Panc1 (cell line): ENCODE results near the gene ERMARD. TPM values are rescaled to one million over a fixed set of nuclear protein-coding genes. Genes with fewer than 3 reads are reported as not detected.

Experiments used
- ATAC-seq: fragments of 200-7000 bp; cut with Tn5 transposase; 2 replicates; pipeline ENCODE4 v1.9.1; 2020; ENCODE audit warnings: mild to moderate bottlenecking, moderate library complexity
- BruUV-seq: library from RNA; stranded (reverse); fragments of 400-500 nt; replicated peaks from 2 replicates; lab custom pipeline; 2021; lab: Mats Ljungman, UMichigan
- CTCF ChIA-PET: fragments of 300-600 bp; sonication (Branson Sonifier 250); formaldehyde crosslinking; loops from one replicate; lab custom pipeline; 2022; ENCODE audit warnings: antibody characterized with exemption; lab: Charles Lee
- POLR2A ChIA-PET: fragments of 300-600 bp; sonication (Branson Sonifier 250); formaldehyde crosslinking; loops from one replicate; lab custom pipeline; 2022; ENCODE audit warnings: antibody characterized with exemption; lab: Charles Lee
- DNase-seq: peaks from one replicate; pipeline ENCODE4 v3.0.0-alpha.2; 2010; ENCODE audit warnings: low read depth, low spot score
- H3K27ac ChIP-seq: 2 replicates; pipeline ENCODE4 v1.5.1; 2011; ENCODE audit warnings: mild to moderate bottlenecking, low read length, inconsistent platforms
- H3K27me3 ChIP-seq: fragments of 200-500 bp; sonication (Bioruptor generic); 2 replicates; pipeline ENCODE4 v1.6.0; 2014; ENCODE audit warnings: low read length, inconsistent platforms; ENCODE audit not compliant: control insufficient read depth, insufficient read depth
- H3K36me3 ChIP-seq: fragments of 200-500 bp; sonication (Bioruptor generic); 2 replicates; pipeline ENCODE4 v1.5.1; 2014; ENCODE audit warnings: inconsistent platforms, mild to moderate bottlenecking, low read length, moderate library complexity; ENCODE audit not compliant: control insufficient read depth, insufficient read depth
- H3K4me1 ChIP-seq: 2 replicates; pipeline ENCODE4 v1.5.1; 2011; ENCODE audit warnings: inconsistent platforms, mild to moderate bottlenecking, low read length, moderate library complexity; ENCODE audit not compliant: control insufficient read depth, insufficient read depth
- H3K4me3 ChIP-seq, 2 experiments: 2 replicates each; pipeline ENCODE4 v1.5.1; 2011 to 2012; ENCODE audit warnings: low read depth in 2 of 2, low read length in 2 of 2, mild to moderate bottlenecking in 2 of 2, inconsistent platforms in 1 of 2, moderate library complexity in 1 of 2
- H3K9me3 ChIP-seq: fragments of 200-500 bp; sonication (Bioruptor generic); 2 replicates; pipeline ENCODE4 v1.5.1; 2014; ENCODE audit warnings: low read depth, mild to moderate bottlenecking, inconsistent platforms, low read length, moderate library complexity; ENCODE audit not compliant: control insufficient read depth, insufficient read depth
- POLR2AphosphoS5 ChIP-seq: IDR thresholded peaks from 2 replicates; pipeline ENCODE4 v1.6.1; 2012; ENCODE audit warnings: mild to moderate bottlenecking, low read depth, low read length, moderate library complexity
- SIN3A ChIP-seq: IDR thresholded peaks from 2 replicates; pipeline ENCODE4 v1.6.1; 2012; ENCODE audit warnings: low read depth, mild to moderate bottlenecking, low read length, moderate library complexity, borderline replicate concordance; ENCODE audit not compliant: insufficient read depth
- TCF7L2 ChIP-seq: IDR thresholded peaks from 2 replicates; pipeline ENCODE4 v1.6.1; 2011; ENCODE audit warnings: mild to moderate bottlenecking, low read depth, low read length, inconsistent platforms
- in situ Hi-C: cut with HindIII; loops from 2 replicates; pipeline ENCODE4 v1.10.0; 2016; ENCODE audit warnings: low sequenced_read_pairs, low pct_unique_long_range_greater_than_20kb
- intact Hi-C: fragments of 100-400 bp; cut with micrococcal nuclease; formaldehyde crosslinking; loops from one replicate; pipeline ENCODE4 v1.10.0; 2022; ENCODE audit not compliant: unreplicated experiment
- total RNA-seq: library from RNA; stranded (reverse); gene quantifications from one replicate; pipeline ENCODE4 v1.2.1, GENCODE V29; 2021; ENCODE audit not compliant: unreplicated experiment
- TF ChIP-seq, protein P1 (sequence below), 2 experiments: IDR thresholded peaks; 2 replicates each; pipeline ENCODE4 v1.6.1; 2011 to 2012; ENCODE audit warnings: low read depth in 2 of 2, control low read depth in 1 of 2, low read length in 1 of 2, mild to moderate bottlenecking in 1 of 2, moderate library complexity in 1 of 2; ENCODE audit not compliant: insufficient read depth in 1 of 2
- TF ChIP-seq, protein P2 (sequence below): fragments of 450-650 bp; IDR thresholded peaks from 2 replicates; pipeline ENCODE4 v1.5.1; 2017; ENCODE audit warnings: mild to moderate bottlenecking

ERMARD gene
- total RNA-seq, 1 experiment from 2014 or later = 38.5 TPM

DNA sequence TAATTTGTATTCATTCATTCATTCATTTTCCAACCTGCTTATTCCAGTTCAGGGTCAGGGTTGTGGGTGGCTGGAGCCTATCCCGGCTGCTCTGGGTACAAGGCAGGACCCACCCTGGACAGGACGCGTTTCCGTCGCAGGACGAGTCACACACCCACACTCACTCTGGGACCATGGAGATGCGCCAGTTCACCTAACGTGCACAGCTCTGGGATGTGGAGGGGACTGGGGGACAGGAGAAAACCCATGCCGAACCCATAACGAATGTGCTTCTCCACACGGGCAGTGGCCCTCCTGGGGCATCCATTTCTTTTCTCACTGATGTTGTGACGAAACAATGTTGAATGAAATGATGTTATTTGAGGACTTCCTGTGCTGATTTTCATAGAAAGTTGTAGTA, 26.5 kb downstream of the ERMARD start:
- DNase-seq (no peak), ATAC-seq (no peak)
- in situ Hi-C loops (no loop called here), intact Hi-C loops (no loop called here)
- ChIA-PET CTCF (no interaction called here), POLR2A (no interaction called here)
- Histone ChIP-seq H3K27ac (no peak overlapping the region), H3K36me3 (0 out of 2 replicates have a peak, but pooled peaks cover 2% of the 10 kb centered on the region), H3K27me3 (no peaks in the 10 kb centered on the region), H3K4me1 (no peaks in the 10 kb centered on the region), H3K9me3 (no peaks in the 10 kb centered on the region), H3K4me3 (no peak overlapping the region)
- TF ChIP-seq, protein P1, sequence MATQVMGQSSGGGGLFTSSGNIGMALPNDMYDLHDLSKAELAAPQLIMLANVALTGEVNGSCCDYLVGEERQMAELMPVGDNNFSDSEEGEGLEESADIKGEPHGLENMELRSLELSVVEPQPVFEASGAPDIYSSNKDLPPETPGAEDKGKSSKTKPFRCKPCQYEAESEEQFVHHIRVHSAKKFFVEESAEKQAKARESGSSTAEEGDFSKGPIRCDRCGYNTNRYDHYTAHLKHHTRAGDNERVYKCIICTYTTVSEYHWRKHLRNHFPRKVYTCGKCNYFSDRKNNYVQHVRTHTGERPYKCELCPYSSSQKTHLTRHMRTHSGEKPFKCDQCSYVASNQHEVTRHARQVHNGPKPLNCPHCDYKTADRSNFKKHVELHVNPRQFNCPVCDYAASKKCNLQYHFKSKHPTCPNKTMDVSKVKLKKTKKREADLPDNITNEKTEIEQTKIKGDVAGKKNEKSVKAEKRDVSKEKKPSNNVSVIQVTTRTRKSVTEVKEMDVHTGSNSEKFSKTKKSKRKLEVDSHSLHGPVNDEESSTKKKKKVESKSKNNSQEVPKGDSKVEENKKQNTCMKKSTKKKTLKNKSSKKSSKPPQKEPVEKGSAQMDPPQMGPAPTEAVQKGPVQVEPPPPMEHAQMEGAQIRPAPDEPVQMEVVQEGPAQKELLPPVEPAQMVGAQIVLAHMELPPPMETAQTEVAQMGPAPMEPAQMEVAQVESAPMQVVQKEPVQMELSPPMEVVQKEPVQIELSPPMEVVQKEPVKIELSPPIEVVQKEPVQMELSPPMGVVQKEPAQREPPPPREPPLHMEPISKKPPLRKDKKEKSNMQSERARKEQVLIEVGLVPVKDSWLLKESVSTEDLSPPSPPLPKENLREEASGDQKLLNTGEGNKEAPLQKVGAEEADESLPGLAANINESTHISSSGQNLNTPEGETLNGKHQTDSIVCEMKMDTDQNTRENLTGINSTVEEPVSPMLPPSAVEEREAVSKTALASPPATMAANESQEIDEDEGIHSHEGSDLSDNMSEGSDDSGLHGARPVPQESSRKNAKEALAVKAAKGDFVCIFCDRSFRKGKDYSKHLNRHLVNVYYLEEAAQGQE (IDR thresholded peaks at IDR 0.05; ENCODE audit: insufficient read depth in 1 of 2, low read depth in 2 of 2, low read length in 1 of 2) = no peak
- TF ChIP-seq POLR2AphosphoS5 (no peak), SIN3A (no peak), TCF7L2 (no peak)
- BruUV-seq = no TSS peak

DNA sequence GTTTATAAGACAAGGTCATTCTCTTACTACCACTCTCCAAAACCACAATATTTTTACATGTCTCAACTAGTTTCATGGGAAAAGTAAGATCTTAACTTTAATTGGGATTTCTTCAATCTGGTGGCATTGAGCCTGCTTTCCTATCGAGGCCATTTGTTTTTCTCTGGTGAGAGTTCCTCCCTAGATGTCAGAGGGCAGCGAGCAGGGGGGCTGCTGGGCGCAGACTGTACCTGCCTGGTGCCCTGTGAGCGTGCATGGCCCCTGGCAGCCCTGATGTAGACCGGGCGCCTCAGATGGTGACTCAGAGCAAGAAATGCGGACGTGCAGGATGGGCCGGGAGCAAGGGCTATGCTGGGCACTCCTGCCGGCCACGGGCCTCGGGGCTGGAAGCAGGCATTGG, 27.2 kb downstream of the ERMARD start:
- H3K4me3 ChIP-seq = no peak overlapping the region
- H3K4me1 ChIP-seq = no peaks in the 10 kb centered on the region
- ChIA-PET POLR2A (no interaction called here), CTCF (no interaction called here)
- DNase-seq (no peak), ATAC-seq (no peak)
- in situ Hi-C loops (no loop called here), intact Hi-C loops (no loop called here)
- TF ChIP-seq POLR2AphosphoS5 (no peak), SIN3A (no peak), TCF7L2 (no peak)
- TF ChIP-seq, protein P1 (IDR thresholded peaks at IDR 0.05; ENCODE audit: insufficient read depth in 1 of 2, low read depth in 2 of 2, low read length in 1 of 2) = no peak
- TF ChIP-seq, protein P2, sequence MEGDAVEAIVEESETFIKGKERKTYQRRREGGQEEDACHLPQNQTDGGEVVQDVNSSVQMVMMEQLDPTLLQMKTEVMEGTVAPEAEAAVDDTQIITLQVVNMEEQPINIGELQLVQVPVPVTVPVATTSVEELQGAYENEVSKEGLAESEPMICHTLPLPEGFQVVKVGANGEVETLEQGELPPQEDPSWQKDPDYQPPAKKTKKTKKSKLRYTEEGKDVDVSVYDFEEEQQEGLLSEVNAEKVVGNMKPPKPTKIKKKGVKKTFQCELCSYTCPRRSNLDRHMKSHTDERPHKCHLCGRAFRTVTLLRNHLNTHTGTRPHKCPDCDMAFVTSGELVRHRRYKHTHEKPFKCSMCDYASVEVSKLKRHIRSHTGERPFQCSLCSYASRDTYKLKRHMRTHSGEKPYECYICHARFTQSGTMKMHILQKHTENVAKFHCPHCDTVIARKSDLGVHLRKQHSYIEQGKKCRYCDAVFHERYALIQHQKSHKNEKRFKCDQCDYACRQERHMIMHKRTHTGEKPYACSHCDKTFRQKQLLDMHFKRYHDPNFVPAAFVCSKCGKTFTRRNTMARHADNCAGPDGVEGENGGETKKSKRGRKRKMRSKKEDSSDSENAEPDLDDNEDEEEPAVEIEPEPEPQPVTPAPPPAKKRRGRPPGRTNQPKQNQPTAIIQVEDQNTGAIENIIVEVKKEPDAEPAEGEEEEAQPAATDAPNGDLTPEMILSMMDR = no peak
- H3K27me3 ChIP-seq = no peaks in the 10 kb centered on the region
- 0 out of 2 replicates have a peak, but pooled peaks cover 2% of the 10 kb centered on the region for H3K36me3 ChIP-seq
- no TSS peak for BruUV-seq
- no peaks in the 10 kb centered on the region for H3K9me3 ChIP-seq
- no peak overlapping the region for H3K27ac ChIP-seq
